SK-N-SH treated with all-trans-retinoic acid at 6 μM for 48 hours (cell line): Measurements from ENCODE around the gene POT1.
"Not testable (repeated sequence)": the region's sequence is repeated elsewhere in the genome, so short reads cannot be mapped to it uniquely, and the experiment has no call there.

ENCODE experiments used
- ATAC-seq: fragments of 200-7000 bp; cut with Tn5 transposase; 3 replicates; pipeline ENCODE4 v1.9.1; 2020; ENCODE audit warnings: mild to moderate bottlenecking, moderate library complexity
- ARNTL ChIP-seq: fragments of 450-650 bp; formaldehyde crosslinking; IDR thresholded peaks from 2 replicates; pipeline ENCODE4 v1.5.0; 2020; ENCODE audit warnings: low read depth, mild to moderate bottlenecking, moderate library complexity, borderline replicate concordance
- BACH2 ChIP-seq: fragments of 250-450 bp; sonication (Bioruptor Pico); IDR thresholded peaks from 2 replicates; pipeline ENCODE4 v1.9.0; 2021; ENCODE audit warnings: mild to moderate bottlenecking, borderline replicate concordance
- CREB5 ChIP-seq: fragments of 250-450 bp; sonication (Bioruptor Pico); IDR thresholded peaks from 2 replicates; pipeline ENCODE4 v1.5.1; 2020; ENCODE audit warnings: low read depth, mild to moderate bottlenecking, moderate library complexity
- CSDC2 ChIP-seq: fragments of 250-450 bp; sonication (Bioruptor Pico); IDR thresholded peaks from 2 replicates; pipeline ENCODE4 v1.5.0; 2020; ENCODE audit warnings: mild to moderate bottlenecking, moderate library complexity
- CSRNP3 ChIP-seq: fragments of 250-450 bp; sonication (Bioruptor Pico); IDR thresholded peaks from 2 replicates; pipeline ENCODE4 v1.5.1; 2021; ENCODE audit warnings: mild to moderate bottlenecking, moderate library complexity
- ESRRG ChIP-seq: fragments of 250-450 bp; sonication (Bioruptor Pico); IDR thresholded peaks from 2 replicates; pipeline ENCODE4 v1.6.1; 2021; ENCODE audit warnings: mild to moderate bottlenecking
- GLIS3 ChIP-seq: fragments of 250-450 bp; sonication (Bioruptor Pico); IDR thresholded peaks from 2 replicates; pipeline ENCODE4 v1.5.0; 2020; ENCODE audit warnings: mild to moderate bottlenecking, moderate library complexity
- ISL1 ChIP-seq: fragments of 250-450 bp; sonication (Bioruptor Pico); IDR thresholded peaks from 2 replicates; pipeline ENCODE4 v2.1.2; 2022; ENCODE audit warnings: mild to moderate bottlenecking, moderate library complexity
- OSR1 ChIP-seq: fragments of 250-450 bp; sonication (Bioruptor Pico); IDR thresholded peaks from 2 replicates; pipeline ENCODE4 v1.8.0; 2022; ENCODE audit warnings: moderate library complexity, mild to moderate bottlenecking, inconsistent platforms
- PATZ1 ChIP-seq: fragments of 250-450 bp; sonication (Bioruptor Pico); IDR thresholded peaks from 2 replicates; pipeline ENCODE4 v1.8.0; 2020; ENCODE audit warnings: mild to moderate bottlenecking, moderate library complexity, borderline replicate concordance
- POU6F1 ChIP-seq: fragments of 250-450 bp; sonication (Bioruptor Pico); IDR thresholded peaks from 2 replicates; pipeline ENCODE4 v1.8.0; 2021; ENCODE audit warnings: low read depth, mild to moderate bottlenecking, moderate library complexity, borderline replicate concordance
- PPARA ChIP-seq: fragments of 250-450 bp; sonication (Bioruptor Pico); IDR thresholded peaks from 2 replicates; pipeline ENCODE4 v1.5.0; 2020; ENCODE audit warnings: mild to moderate bottlenecking, borderline replicate concordance
- RARB ChIP-seq: fragments of 250-450 bp; sonication (Bioruptor Pico); IDR thresholded peaks from 2 replicates; pipeline ENCODE4 v1.8.0; 2021; ENCODE audit warnings: mild to moderate bottlenecking, moderate library complexity
- SNAI2 ChIP-seq: fragments of 250-450 bp; sonication (Bioruptor Pico); IDR thresholded peaks from 2 replicates; pipeline ENCODE4 v1.5.0; 2020; ENCODE audit warnings: mild to moderate bottlenecking, moderate library complexity
- TCF4 ChIP-seq: fragments of 250-450 bp; sonication (Bioruptor Pico); IDR thresholded peaks from 2 replicates; pipeline ENCODE4 v1.8.0; 2021; ENCODE audit warnings: mild to moderate bottlenecking, moderate library complexity, borderline replicate concordance
- TOX ChIP-seq: fragments of 250-450 bp; sonication (Bioruptor Pico); IDR thresholded peaks from 2 replicates; pipeline ENCODE4 v1.8.0; 2021; ENCODE audit warnings: mild to moderate bottlenecking, moderate library complexity, borderline replicate concordance
- TSHZ2 ChIP-seq: fragments of 250-450 bp; sonication (Bioruptor Pico); IDR thresholded peaks from 2 replicates; pipeline ENCODE4 v1.5.0; 2020; ENCODE audit warnings: mild to moderate bottlenecking, moderate library complexity
- ZC3H10 ChIP-seq: fragments of 250-450 bp; sonication (Bioruptor Pico); IDR thresholded peaks from 2 replicates; pipeline ENCODE4 v1.5.1; 2021; ENCODE audit warnings: mild to moderate bottlenecking, moderate library complexity
- ZFP3 ChIP-seq: fragments of 250-450 bp; sonication (Bioruptor Pico); IDR thresholded peaks from 2 replicates; pipeline ENCODE4 v1.5.0; 2020; ENCODE audit warnings: mild to moderate bottlenecking, moderate library complexity
- ZFP30 ChIP-seq: fragments of 450-650 bp; formaldehyde crosslinking; IDR thresholded peaks from 2 replicates; pipeline ENCODE4 v1.5.0; 2022; ENCODE audit warnings: mild to moderate bottlenecking, moderate library complexity
- ZNF565 ChIP-seq: fragments of 450-650 bp; formaldehyde crosslinking; conservative IDR thresholded peaks from 2 replicates; pipeline ENCODE4 v1.5.0; 2020; ENCODE audit warnings: low read depth, mild to moderate bottlenecking, moderate library complexity
- ZNF70 ChIP-seq: fragments of 450-650 bp; formaldehyde crosslinking; IDR thresholded peaks from 2 replicates; pipeline ENCODE4 v1.5.0; 2020; ENCODE audit warnings: mild to moderate bottlenecking, moderate library complexity
- ZNF8 ChIP-seq: fragments of 450-650 bp; formaldehyde crosslinking; IDR thresholded peaks from 2 replicates; pipeline ENCODE4 v1.5.0; 2020; ENCODE audit warnings: mild to moderate bottlenecking, moderate library complexity

The POT1 gene

GRCh38 chr7:124929467-124930172 lies at the start of gene POT1:
Gene POT1, minus strand, starts transcription at chr7:124929825. Its CDS starts 32,652 bp downstream, at chr7:124897173.
- TF ChIP-seq SNAI2 (CRISPR knock-in tag), result no peak
- TF ChIP-seq ZFP3 (CRISPR knock-in tag), result 0 out of 2 replicates have a peak, but pooled peaks have one; percentile 59
- peak; percentile 100 for ATAC-seq

GRCh38 chr7:124975131-124975530 lies 45.5 kb upstream of the POT1 start:
- ATAC-seq, result not testable (repeated sequence)

- TF ChIP-seq ARNTL, result no peak
- TF ChIP-seq CREB5 (CRISPR knock-in tag), result no peak
- TF ChIP-seq ZNF70, result no peak
- no peak for TF ChIP-seq TCF4
- TF ChIP-seq BACH2 (CRISPR knock-in tag), result no peak
- no peak for TF ChIP-seq SNAI2 (CRISPR knock-in tag)
- no peak for TF ChIP-seq ZNF8 (CRISPR knock-in tag)
- TF ChIP-seq GLIS3 (CRISPR knock-in tag), result no peak
- no peak for TF ChIP-seq PATZ1 (CRISPR knock-in tag)
- TF ChIP-seq OSR1, result no peak
- TF ChIP-seq ISL1 (CRISPR knock-in tag), result no peak
- no peak for TF ChIP-seq ZNF565 (CRISPR knock-in tag)
- TF ChIP-seq ESRRG, result no peak
- ATAC-seq, result no peak
Observed at GRCh38 chr7:124965553-124965952, 35.9 kb upstream of the POT1 start.

GRCh38 chr7:124959676-124960075 lies 30.1 kb upstream of the POT1 start:
- ATAC-seq, result no peak
- TF ChIP-seq GLIS3 (CRISPR knock-in tag), result no peak
- no peak for TF ChIP-seq RARB
- TF ChIP-seq TOX (CRISPR knock-in tag), result no peak
- no peak for TF ChIP-seq PPARA (CRISPR knock-in tag)
- no peak for TF ChIP-seq OSR1
- TF ChIP-seq ISL1 (CRISPR knock-in tag), result no peak
- no peak for TF ChIP-seq CSDC2 (CRISPR knock-in tag)
- TF ChIP-seq CSRNP3 (CRISPR knock-in tag), result no peak
- TF ChIP-seq ZFP30 (CRISPR knock-in tag), result no peak
- TF ChIP-seq ZNF565 (CRISPR knock-in tag), result no peak
- no peak for TF ChIP-seq ARNTL
- no peak for TF ChIP-seq BACH2 (CRISPR knock-in tag)
- no peak for TF ChIP-seq TSHZ2
- TF ChIP-seq ZNF70, result no peak
- no peak for TF ChIP-seq ESRRG
- TF ChIP-seq PATZ1 (CRISPR knock-in tag), result no peak
- TF ChIP-seq POU6F1 (CRISPR knock-in tag), result no peak
- TF ChIP-seq CREB5 (CRISPR knock-in tag), result no peak
- no peak for TF ChIP-seq SNAI2 (CRISPR knock-in tag)
- no peak for TF ChIP-seq ZC3H10
- TF ChIP-seq, all 23 proteins: peak for 0

GRCh38 chr7:124957952-124958351 lies 28.3 kb upstream of the POT1 start:
- ATAC-seq, result not testable (repeated sequence)
